HEK293T (cell line): ENCODE measurements around the gene NF1.

Source experiments
- CTCF ChIA-PET: fragments of 350-600 bp; formaldehyde crosslinking; extraction: SDS; loops from one replicate; lab custom pipeline; 2021; ENCODE audit warnings: antibody characterized with exemption, inconsistent platforms; lab: Yijun Ruan, JAX
- POLR2A ChIA-PET: fragments of 350-600 bp; formaldehyde crosslinking; extraction: SDS; loops from one replicate; lab custom pipeline; 2020; ENCODE audit warnings: antibody characterized with exemption, inconsistent platforms; lab: Yijun Ruan, JAX
- DNase-seq: peaks from one replicate; pipeline ENCODE4 v3.0.0; 2012; ENCODE audit warnings: mixed read lengths; ENCODE audit errors: extremely low spot score
- ARNT ChIP-seq: fragments of 450-650 bp; IDR thresholded peaks from 2 replicates; pipeline ENCODE4 v1.6.1; 2017; ENCODE audit warnings: mild to moderate bottlenecking
- BHLHE40 ChIP-seq: fragments of 450-650 bp; IDR thresholded peaks from 2 replicates; pipeline ENCODE4 v1.6.1; 2016; ENCODE audit warnings: mild to moderate bottlenecking, moderate library complexity, borderline replicate concordance
- CTBP1 ChIP-seq: fragments of 450-650 bp; IDR thresholded peaks from 2 replicates; pipeline ENCODE4 v1.6.1; 2016; ENCODE audit warnings: borderline replicate concordance
- ELF4 ChIP-seq: fragments of 450-650 bp; IDR thresholded peaks from 2 replicates; pipeline ENCODE4 v1.6.1; 2017; ENCODE audit warnings: antibody characterized with exemption
- FOXA1 ChIP-seq: fragments of 450-650 bp; IDR thresholded peaks from 2 replicates; pipeline ENCODE4 v1.6.1; 2016; ENCODE audit warnings: mild to moderate bottlenecking
- FOXK2 ChIP-seq: fragments of 450-650 bp; IDR thresholded peaks from 2 replicates; pipeline ENCODE4 v1.6.1; 2016; ENCODE audit warnings: mild to moderate bottlenecking
- FOXM1 ChIP-seq: fragments of 450-650 bp; IDR thresholded peaks from 2 replicates; pipeline ENCODE4 v1.6.1; 2017; ENCODE audit warnings: mild to moderate bottlenecking, borderline replicate concordance
- HDGF ChIP-seq: fragments of 450-650 bp; IDR thresholded peaks from 2 replicates; pipeline ENCODE4 v1.6.1; 2017; ENCODE audit warnings: antibody characterized with exemption, borderline replicate concordance
- L3MBTL2 ChIP-seq: fragments of 450-650 bp; conservative IDR thresholded peaks from 2 replicates; pipeline ENCODE4 v1.6.1; 2016; ENCODE audit warnings: mild to moderate bottlenecking
- LEF1 ChIP-seq: fragments of 450-650 bp; IDR thresholded peaks from 2 replicates; pipeline ENCODE4 v1.6.1; 2017; ENCODE audit warnings: mild to moderate bottlenecking, borderline replicate concordance
- NFRKB ChIP-seq: fragments of 450-650 bp; IDR thresholded peaks from 2 replicates; pipeline ENCODE4 v1.6.1; 2016; ENCODE audit warnings: mild to moderate bottlenecking, moderate library complexity
- SP1 ChIP-seq: fragments of 450-650 bp; IDR thresholded peaks from 2 replicates; pipeline ENCODE4 v1.6.1; 2017
- SUZ12 ChIP-seq: fragments of 450-650 bp; IDR thresholded peaks from 2 replicates; pipeline ENCODE4 v1.6.1; 2016; ENCODE audit warnings: mild to moderate bottlenecking
- TARDBP ChIP-seq: fragments of 450-650 bp; IDR thresholded peaks from 2 replicates; pipeline ENCODE4 v1.6.1; 2016
- ZNF384 ChIP-seq: fragments of 450-650 bp; IDR thresholded peaks from 2 replicates; pipeline ENCODE4 v1.6.1; 2016
- TF ChIP-seq, protein P1 (sequence below): fragments of 450-650 bp; IDR thresholded peaks from 2 replicates; pipeline ENCODE4 v1.6.1; 2016

The NF1 gene

DNA sequence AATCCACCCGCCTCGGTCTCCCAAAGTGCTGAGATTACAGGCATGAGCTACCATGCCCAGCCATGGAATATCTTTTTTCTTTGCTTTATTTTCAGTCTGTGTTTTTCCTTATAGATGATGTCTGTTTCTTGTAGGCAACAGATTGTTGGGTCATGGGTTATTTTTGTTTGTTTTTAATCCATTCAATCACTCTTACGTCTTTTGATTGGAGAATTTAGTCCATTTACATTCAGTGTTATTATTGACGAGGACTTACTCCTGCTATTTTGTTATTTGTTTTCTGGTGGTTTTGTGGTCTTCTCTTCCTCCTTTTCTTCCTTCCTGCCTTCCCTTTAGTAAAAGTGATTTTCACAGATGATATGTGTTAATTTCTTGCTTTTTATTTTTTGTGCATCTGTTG lies 146.3 kb downstream of the NF1 start:
- no peak for DNase-seq
- POLR2A ChIA-PET = no interaction called here
- CTCF ChIA-PET = no interaction called here
- TF ChIP-seq FOXM1 = no peak
- no peak for TF ChIP-seq HDGF
- no peak for TF ChIP-seq L3MBTL2
- TF ChIP-seq FOXK2 = no peak
- no peak for TF ChIP-seq ELF4
- TF ChIP-seq, protein P1, sequence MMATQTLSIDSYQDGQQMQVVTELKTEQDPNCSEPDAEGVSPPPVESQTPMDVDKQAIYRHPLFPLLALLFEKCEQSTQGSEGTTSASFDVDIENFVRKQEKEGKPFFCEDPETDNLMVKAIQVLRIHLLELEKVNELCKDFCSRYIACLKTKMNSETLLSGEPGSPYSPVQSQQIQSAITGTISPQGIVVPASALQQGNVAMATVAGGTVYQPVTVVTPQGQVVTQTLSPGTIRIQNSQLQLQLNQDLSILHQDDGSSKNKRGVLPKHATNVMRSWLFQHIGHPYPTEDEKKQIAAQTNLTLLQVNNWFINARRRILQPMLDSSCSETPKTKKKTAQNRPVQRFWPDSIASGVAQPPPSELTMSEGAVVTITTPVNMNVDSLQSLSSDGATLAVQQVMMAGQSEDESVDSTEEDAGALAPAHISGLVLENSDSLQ = no peak

DNA sequence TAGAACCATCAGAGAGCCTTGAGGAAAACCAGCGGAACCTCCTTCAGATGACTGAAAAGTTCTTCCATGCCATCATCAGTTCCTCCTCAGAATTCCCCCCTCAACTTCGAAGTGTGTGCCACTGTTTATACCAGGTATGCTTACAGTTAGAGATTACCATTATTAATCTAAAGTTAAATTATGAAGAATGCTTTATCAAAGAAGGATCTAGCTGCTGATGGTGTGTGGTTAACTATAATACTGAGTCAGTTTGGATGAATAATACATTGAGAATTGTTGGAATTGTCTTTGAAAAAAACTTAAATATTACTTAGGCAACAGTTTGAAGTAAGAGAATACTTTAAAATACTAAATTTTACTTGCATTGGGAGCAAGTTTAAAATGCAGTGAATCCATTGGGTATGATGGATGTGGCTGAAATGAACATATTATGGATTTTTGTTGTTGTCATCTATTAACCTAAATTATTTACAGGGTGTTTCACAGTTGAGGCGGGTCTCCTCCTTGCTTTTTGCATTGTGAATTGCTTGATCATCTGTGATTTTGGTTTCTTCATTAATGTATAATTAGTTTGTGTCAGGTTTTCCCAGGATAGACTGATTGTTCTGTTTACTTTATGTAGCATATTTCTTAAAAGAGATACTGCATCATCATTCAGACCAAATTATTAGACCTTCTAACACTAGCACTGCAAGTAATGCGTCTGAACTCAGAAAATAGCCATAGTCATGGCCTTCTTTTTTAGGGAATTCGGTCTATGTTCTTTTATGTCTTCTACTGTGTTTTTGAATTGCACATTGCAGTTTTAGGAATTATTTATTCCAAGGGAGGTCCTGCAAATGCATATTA lies 154.4 kb downstream of the NF1 start:
- CTCF ChIA-PET = no interaction called here
- no peak for DNase-seq
- TF ChIP-seq FOXM1 = no peak
- no peak for TF ChIP-seq FOXA1
- no peak for TF ChIP-seq TARDBP
- no peak for TF ChIP-seq SP1
- POLR2A ChIA-PET = no interaction called here

DNA sequence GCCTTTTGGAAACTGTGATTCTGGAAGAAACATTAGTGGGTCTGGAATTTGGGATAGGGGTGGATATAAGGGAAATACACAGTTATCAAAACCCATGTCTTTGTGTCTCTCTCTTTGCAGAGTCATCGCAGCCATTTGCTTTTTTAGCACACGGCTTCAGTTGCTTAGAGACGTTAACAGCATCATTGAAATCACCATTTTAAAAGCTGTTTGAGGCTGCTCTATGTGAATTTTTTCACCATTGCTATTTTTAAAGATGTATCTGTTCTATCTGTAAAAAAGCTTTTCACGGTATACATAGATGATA lies 155.0 kb downstream of the NF1 start:
- POLR2A ChIA-PET = no interaction called here
- no peak for TF ChIP-seq FOXA1
- TF ChIP-seq SP1 = no peak
- no peak for TF ChIP-seq L3MBTL2
- TF ChIP-seq ELF4 = no peak
- TF ChIP-seq ZNF384 = no peak
- no peak for TF ChIP-seq ARNT
- TF ChIP-seq NFRKB = no peak
- no peak for TF ChIP-seq BHLHE40
- TF ChIP-seq FOXM1 = no peak
- no peak for TF ChIP-seq CTBP1
- TF ChIP-seq, protein P1 = no peak
- no peak for TF ChIP-seq HDGF
- TF ChIP-seq FOXK2 = no peak
- TF ChIP-seq LEF1 = no peak
- TF ChIP-seq TARDBP = no peak
- TF ChIP-seq SUZ12 = no peak
- CTCF ChIA-PET = no interaction called here
- DNase-seq = no peak

GRCh38 chr17:31250229-31250628 lies 155.5 kb downstream of the NF1 start:
- TF ChIP-seq, protein P1 = no peak
- TF ChIP-seq ELF4 (no peak), ARNT (no peak), HDGF (no peak), LEF1 (no peak), CTBP1 (no peak), FOXA1 (no peak), L3MBTL2 (no peak), FOXK2 (no peak), ZNF384 (no peak), SP1 (no peak), TARDBP (no peak), SUZ12 (no peak), BHLHE40 (no peak), NFRKB (no peak), FOXM1 (no peak)
- POLR2A ChIA-PET = no interaction called here
- CTCF ChIA-PET = no interaction called here
- DNase-seq = no peak

GRCh38 chr17:31251105-31251969 lies 156.6 kb downstream of the NF1 start:
- POLR2A ChIA-PET = no interaction called here
- CTCF ChIA-PET = interaction anchor here (0.6 kb wide), 1 partner anchor 14 kb away, joined by 3 read pairs; no protein-coding TSS in a partner anchor
- DNase-seq = no peak
- TF ChIP-seq TARDBP (no peak), SUZ12 (no peak), HDGF (no peak), NFRKB (no peak), FOXM1 (no peak), ARNT (no peak), LEF1 (no peak), BHLHE40 (no peak), ELF4 (no peak)
- TF ChIP-seq, protein P1 = no peak
